NOMO-1 (cell line): ENCODE data around the gene PRAF2.
A peak's percentile ranks its signal among the peaks of the same experiment; 100 is the strongest.

ENCODE experiments used
- DNase-seq, 2 experiments: peaks; one replicate each; lab custom pipeline; 2025; ENCODE audit not compliant: unreplicated experiment in 2 of 2; lab: John Stamatoyannopoulos, UW

Gene PRAF2

GRCh38 chrX:49073601-49074575 is at the start of gene PRAF2:
PRAF2 (minus strand) TSS chrX:49074002; CDS start chrX:49073987, 15 bp downstream.
- peak; percentile 23 to 43 for DNase-seq

GRCh38 chrX:49122499-49122898 is 48.7 kb upstream of the PRAF2 start:
- no peak for DNase-seq

GRCh38 chrX:49120091-49120490 is 46.3 kb upstream of the PRAF2 start:
- no peak for DNase-seq

- DNase-seq: no peak
Observed at GRCh38 chrX:49117581-49117980, 43.8 kb upstream of the PRAF2 start.

- no peak for DNase-seq
Observed at GRCh38 chrX:49116716-49117115, 42.9 kb upstream of the PRAF2 start.

GRCh38 chrX:49116076-49116475 is 42.3 kb upstream of the PRAF2 start:
- no peak for DNase-seq

GRCh38 chrX:49111791-49112190 is 38.0 kb upstream of the PRAF2 start:
- DNase-seq: no peak

GRCh38 chrX:49110417-49110816 is 36.6 kb upstream of the PRAF2 start:
- DNase-seq: no peak

- DNase-seq: no peak
Observed at GRCh38 chrX:49108641-49109040, 34.8 kb upstream of the PRAF2 start.

GRCh38 chrX:49106930-49107329 is 33.1 kb upstream of the PRAF2 start:
- no peak for DNase-seq

GRCh38 chrX:49106296-49106695 is 32.5 kb upstream of the PRAF2 start:
- no peak for DNase-seq

GRCh38 chrX:49103637-49104036 is 29.8 kb upstream of the PRAF2 start:
- no peak for DNase-seq

GRCh38 chrX:49102190-49102589 is 28.4 kb upstream of the PRAF2 start:
- DNase-seq: no peak

- no peak for DNase-seq
Observed at GRCh38 chrX:49101629-49101984, 27.8 kb upstream of the PRAF2 start.

GRCh38 chrX:49100704-49101628 is 27.2 kb upstream of the PRAF2 start:
- peak; percentile 85 to 87 for DNase-seq

GRCh38 chrX:49096419-49096818 is 22.6 kb upstream of the PRAF2 start:
- no peak for DNase-seq

GRCh38 chrX:49089553-49089952 is 15.8 kb upstream of the PRAF2 start:
- DNase-seq: no peak

- no peak for DNase-seq
Observed at GRCh38 chrX:49082271-49082871, 8.6 kb upstream of the PRAF2 start.

- peak; percentile 47 to 56 for DNase-seq
Observed at GRCh38 chrX:49079489-49080428, 6.0 kb upstream of the PRAF2 start, which contains the start of gene WDR45. WDR45 (minus strand) TSS chrX:49079887; CDS start chrX:49078095, 1,792 bp downstream.

GRCh38 chrX:49077941-49078340 is 4.1 kb upstream of the PRAF2 start:
- DNase-seq: no peak
